Mammary epithelial cell (primary cell): ENCODE data around the gene OR4K15.

Experiments used
- EZH2 ChIP-seq: IDR thresholded peaks from 2 replicates; pipeline ENCODE4 v1.6.1; 2012; ENCODE audit warnings: low read length, inconsistent platforms, borderline replicate concordance
- TF ChIP-seq, protein P1 (sequence below), 2 donors: IDR thresholded peaks in 1 of 2; conservative IDR thresholded peaks in 1 of 2; 2 replicates each; pipeline ENCODE4 v1.5.1; 2011 to 2012; ENCODE audit warnings: inconsistent platforms in 2 of 2, low read length in 2 of 2, mild to moderate bottlenecking in 2 of 2, control low read depth in 1 of 2, low read depth in 1 of 2; ENCODE audit not compliant: insufficient read depth in 1 of 2; ENCODE audit errors: extremely low read depth in 1 of 2

GRCh38 chr14:20008156-20008555 lies 32.8 kb downstream of the OR4K15 start:
- TF ChIP-seq, protein P1, sequence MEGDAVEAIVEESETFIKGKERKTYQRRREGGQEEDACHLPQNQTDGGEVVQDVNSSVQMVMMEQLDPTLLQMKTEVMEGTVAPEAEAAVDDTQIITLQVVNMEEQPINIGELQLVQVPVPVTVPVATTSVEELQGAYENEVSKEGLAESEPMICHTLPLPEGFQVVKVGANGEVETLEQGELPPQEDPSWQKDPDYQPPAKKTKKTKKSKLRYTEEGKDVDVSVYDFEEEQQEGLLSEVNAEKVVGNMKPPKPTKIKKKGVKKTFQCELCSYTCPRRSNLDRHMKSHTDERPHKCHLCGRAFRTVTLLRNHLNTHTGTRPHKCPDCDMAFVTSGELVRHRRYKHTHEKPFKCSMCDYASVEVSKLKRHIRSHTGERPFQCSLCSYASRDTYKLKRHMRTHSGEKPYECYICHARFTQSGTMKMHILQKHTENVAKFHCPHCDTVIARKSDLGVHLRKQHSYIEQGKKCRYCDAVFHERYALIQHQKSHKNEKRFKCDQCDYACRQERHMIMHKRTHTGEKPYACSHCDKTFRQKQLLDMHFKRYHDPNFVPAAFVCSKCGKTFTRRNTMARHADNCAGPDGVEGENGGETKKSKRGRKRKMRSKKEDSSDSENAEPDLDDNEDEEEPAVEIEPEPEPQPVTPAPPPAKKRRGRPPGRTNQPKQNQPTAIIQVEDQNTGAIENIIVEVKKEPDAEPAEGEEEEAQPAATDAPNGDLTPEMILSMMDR (conservative IDR thresholded peaks at IDR 0.05 in 1 of 2, IDR thresholded peaks at IDR 0.05 in 1 of 2; ENCODE audit: extremely low read depth in 1 of 2, insufficient read depth in 1 of 2, low read depth in 1 of 2, low read length in 2 of 2): no peak
- no peak for TF ChIP-seq EZH2
